PFSK-1 (cell line): Measurements from ENCODE around the gene RPS10.

Source experiments
- FOXP2 ChIP-seq: optimal IDR thresholded peaks from 2 replicates; pipeline ENCODE3; 2011; ENCODE audit warnings: borderline replicate concordance, control low read depth, inconsistent platforms; ENCODE audit not compliant: insufficient read depth; ENCODE audit errors: extremely low read length, extremely low read depth
- POLR2AphosphoS5 ChIP-seq: IDR thresholded peaks from 2 replicates; pipeline ENCODE4 v1.6.1; 2012; ENCODE audit warnings: low read depth, mild to moderate bottlenecking, control low read depth, low read length, moderate library complexity
- SIN3A ChIP-seq: IDR thresholded peaks from 2 replicates; pipeline ENCODE4 v1.6.1; 2012; ENCODE audit warnings: mild to moderate bottlenecking, low read length, moderate library complexity, borderline replicate concordance; ENCODE audit not compliant: insufficient read depth
- TAF1 ChIP-seq: IDR thresholded peaks from 2 replicates; pipeline ENCODE4 v1.6.1; 2012; ENCODE audit warnings: low read length, control low read depth, borderline replicate concordance; ENCODE audit not compliant: insufficient read depth
- TF ChIP-seq, protein P1 (sequence below), 2 experiments: IDR thresholded peaks; 2 replicates each; pipeline versions ENCODE4 v1.6.1 to v1.8.0; 2011 to 2012; ENCODE audit warnings: low read depth in 2 of 2, low read length in 2 of 2, control low read depth in 1 of 2, inconsistent platforms in 1 of 2, mild to moderate bottlenecking in 1 of 2, moderate library complexity in 1 of 2; ENCODE audit not compliant: insufficient read depth in 1 of 2

The RPS10 gene

DNA sequence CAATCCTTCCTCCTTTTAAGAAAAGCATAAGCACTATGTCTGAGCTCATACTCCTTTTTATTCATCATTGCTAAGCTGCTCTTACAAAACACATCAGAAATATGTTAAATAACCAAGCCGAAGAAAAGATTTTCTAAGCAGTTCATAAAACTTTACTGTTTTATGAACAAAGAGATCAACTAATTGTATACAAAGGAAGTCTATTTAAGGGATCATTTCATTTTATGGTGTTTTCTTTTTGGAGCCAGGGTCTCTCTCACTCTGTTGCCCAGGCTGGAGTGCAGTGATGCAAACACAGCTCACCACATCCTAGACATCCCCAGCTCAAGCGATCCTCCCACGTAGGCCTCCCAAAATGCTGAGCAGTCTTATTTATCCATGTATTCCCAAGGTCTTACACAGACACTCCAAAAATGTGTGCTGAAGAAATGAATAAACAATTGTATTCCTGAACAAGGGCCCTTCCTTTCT is 42.7 kb downstream of the RPS10 start:
- no peak for TF ChIP-seq POLR2AphosphoS5
- TF ChIP-seq FOXP2 = no peak
- TF ChIP-seq TAF1 = no peak
- TF ChIP-seq, protein P1, sequence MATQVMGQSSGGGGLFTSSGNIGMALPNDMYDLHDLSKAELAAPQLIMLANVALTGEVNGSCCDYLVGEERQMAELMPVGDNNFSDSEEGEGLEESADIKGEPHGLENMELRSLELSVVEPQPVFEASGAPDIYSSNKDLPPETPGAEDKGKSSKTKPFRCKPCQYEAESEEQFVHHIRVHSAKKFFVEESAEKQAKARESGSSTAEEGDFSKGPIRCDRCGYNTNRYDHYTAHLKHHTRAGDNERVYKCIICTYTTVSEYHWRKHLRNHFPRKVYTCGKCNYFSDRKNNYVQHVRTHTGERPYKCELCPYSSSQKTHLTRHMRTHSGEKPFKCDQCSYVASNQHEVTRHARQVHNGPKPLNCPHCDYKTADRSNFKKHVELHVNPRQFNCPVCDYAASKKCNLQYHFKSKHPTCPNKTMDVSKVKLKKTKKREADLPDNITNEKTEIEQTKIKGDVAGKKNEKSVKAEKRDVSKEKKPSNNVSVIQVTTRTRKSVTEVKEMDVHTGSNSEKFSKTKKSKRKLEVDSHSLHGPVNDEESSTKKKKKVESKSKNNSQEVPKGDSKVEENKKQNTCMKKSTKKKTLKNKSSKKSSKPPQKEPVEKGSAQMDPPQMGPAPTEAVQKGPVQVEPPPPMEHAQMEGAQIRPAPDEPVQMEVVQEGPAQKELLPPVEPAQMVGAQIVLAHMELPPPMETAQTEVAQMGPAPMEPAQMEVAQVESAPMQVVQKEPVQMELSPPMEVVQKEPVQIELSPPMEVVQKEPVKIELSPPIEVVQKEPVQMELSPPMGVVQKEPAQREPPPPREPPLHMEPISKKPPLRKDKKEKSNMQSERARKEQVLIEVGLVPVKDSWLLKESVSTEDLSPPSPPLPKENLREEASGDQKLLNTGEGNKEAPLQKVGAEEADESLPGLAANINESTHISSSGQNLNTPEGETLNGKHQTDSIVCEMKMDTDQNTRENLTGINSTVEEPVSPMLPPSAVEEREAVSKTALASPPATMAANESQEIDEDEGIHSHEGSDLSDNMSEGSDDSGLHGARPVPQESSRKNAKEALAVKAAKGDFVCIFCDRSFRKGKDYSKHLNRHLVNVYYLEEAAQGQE (IDR thresholded peaks at IDR 0.05; ENCODE audit: insufficient read depth in 1 of 2, low read depth in 2 of 2, low read length in 2 of 2) = no peak
- no peak for TF ChIP-seq SIN3A

DNA sequence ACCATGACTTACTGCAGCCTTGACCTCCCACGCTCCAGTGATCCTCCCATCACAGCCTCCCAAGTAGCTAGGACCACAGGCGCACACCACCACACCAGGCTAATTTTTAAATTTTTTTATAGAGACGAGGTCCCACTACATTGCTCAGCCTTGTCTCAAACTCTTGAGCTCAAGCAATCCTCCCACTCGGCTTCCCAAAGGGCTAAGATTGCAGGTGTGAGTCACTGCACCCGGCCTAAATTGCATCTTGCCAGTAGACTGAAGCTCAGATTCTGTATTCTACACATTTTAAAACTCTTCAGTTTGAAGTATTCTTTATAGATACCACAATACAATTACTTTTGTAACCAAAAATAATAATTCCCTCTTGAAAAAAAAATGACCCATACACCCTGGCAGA is 44.8 kb downstream of the RPS10 start:
- TF ChIP-seq, protein P1 (IDR thresholded peaks at IDR 0.05; ENCODE audit: insufficient read depth in 1 of 2, low read depth in 2 of 2, low read length in 2 of 2) = no peak
- TF ChIP-seq POLR2AphosphoS5 (no peak), TAF1 (no peak), FOXP2 (no peak), SIN3A (no peak)

DNA sequence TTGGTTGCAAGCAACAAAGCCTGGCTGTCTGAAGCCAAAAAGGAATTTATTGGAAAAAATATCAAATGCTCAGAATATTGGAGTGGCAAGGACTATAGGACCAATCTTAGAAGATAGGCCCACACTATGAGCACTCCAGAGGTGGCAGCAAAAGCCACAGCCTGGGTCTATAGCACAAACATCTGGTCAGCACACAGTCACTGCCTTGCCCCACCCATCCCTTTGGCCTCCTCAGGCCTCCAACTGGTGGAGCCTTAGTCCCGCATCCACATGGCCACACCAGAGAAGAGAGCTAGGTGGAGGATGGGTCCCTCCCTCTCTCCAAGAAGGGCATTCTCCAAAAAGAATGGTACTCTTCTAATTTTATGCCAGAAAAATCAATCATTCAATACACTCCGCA is 47.4 kb downstream of the RPS10 start:
- TF ChIP-seq FOXP2 (no peak), POLR2AphosphoS5 (no peak), TAF1 (no peak), SIN3A (no peak)
- TF ChIP-seq, protein P1 (IDR thresholded peaks at IDR 0.05; ENCODE audit: insufficient read depth in 1 of 2, low read depth in 2 of 2, low read length in 2 of 2) = no peak

DNA sequence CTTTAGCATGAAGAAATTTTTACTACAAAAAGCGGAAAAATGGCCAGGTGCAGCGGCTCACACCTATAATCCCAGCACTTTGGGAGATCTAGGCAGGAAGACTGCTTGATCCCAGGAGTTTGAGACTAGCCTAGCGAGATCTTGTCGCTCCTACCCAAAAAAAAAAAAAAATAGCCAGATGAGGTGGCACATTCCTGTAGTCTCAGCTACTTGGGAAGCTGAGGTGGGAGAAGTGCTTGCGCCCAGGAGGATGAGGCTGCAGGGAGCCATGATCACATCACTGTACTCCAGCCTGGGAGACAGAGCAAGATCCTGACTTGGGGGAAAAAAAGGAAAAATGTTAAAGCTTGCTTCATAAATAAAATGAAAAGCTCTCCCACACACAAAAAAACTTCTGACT is 47.9 kb downstream of the RPS10 start:
- TF ChIP-seq, protein P1 (IDR thresholded peaks at IDR 0.05; ENCODE audit: insufficient read depth in 1 of 2, low read depth in 2 of 2, low read length in 2 of 2) = no peak
- TF ChIP-seq POLR2AphosphoS5 (no peak), SIN3A (no peak), TAF1 (no peak), FOXP2 (no peak)

DNA sequence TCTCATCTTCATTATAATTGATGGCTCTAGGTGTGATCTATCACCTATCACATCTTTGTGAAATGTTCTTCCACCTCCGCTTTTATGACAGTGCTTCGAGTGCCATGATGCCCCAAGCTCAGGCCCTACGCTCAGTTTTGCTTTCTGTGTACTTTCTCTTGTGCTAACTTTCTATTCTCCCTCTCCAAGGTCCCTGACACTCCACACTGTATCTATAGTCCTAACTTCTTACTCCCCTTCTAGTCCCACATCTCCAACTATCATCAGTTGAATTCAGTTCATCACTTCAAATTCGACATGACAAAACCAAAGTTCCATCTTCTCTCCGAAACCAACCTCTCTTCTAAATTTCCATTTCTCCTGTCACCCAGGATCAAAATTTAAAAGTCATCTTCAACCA is 50.0 kb downstream of the RPS10 start:
- TF ChIP-seq, protein P1 (IDR thresholded peaks at IDR 0.05; ENCODE audit: insufficient read depth in 1 of 2, low read depth in 2 of 2, low read length in 2 of 2) = no peak
- TF ChIP-seq FOXP2 (no peak), TAF1 (no peak)
